HG02938 (cell line): ENCODE data around the gene MGAM2.

Source experiments
- ATAC-seq: cut with Tn5 transposase; IDR thresholded peaks from one replicate; pipeline ENCODE4 v1.9.1; 2021; ENCODE audit warnings: mild to moderate bottlenecking, moderate library complexity; ENCODE audit not compliant: unreplicated experiment

Gene MGAM2

GRCh38 chr7:142263598-142264380, 152.3 kb downstream of the MGAM2 start:
- ATAC-seq, result no peak
